K562 (cell line): ENCODE data around the gene PODXL2. TPM values are rescaled to one million over a fixed set of nuclear protein-coding genes. Genes with fewer than 3 reads are reported as not detected.

Experiments
- ATAC-seq: fragments of 200-7000 bp; cut with Tn5 transposase; 3 replicates; pipeline ENCODE4 v1.9.1; 2020; ENCODE audit warnings: moderate library complexity
- BruUV-seq: library from RNA; stranded (reverse); fragments of 400-500 nt; replicated peaks from 2 replicates; lab custom pipeline; 2021; lab: Mats Ljungman, UMichigan
- CTCF ChIA-PET: fragments of 300-600 bp; formaldehyde crosslinking; extraction: SDS; loops from one replicate; lab custom pipeline; 2021; ENCODE audit warnings: low intra/inter-chr PET ratio; lab: Yijun Ruan, JAX
- POLR2A ChIA-PET: fragments of 300-600, 350-650 bp; sonication (Branson Sonifier 250); formaldehyde crosslinking; extraction: SDS; loops from one replicate; lab custom pipeline; 2021; ENCODE audit warnings: antibody characterized with exemption, inconsistent platforms; lab: Yijun Ruan, JAX
- DNase-seq, 4 experiments: peaks; one replicate each; pipeline versions ENCODE4 v3.0.0 to v3.0.0-alpha.2; 2011 to 2018; ENCODE audit warnings: low spot score in 3 of 4, mixed read lengths in 3 of 4; ENCODE audit errors: extremely low read depth in 1 of 4
- FAIRE-seq: peaks from 2 replicates; lab custom pipeline; 2011; peaks lifted over from hg19 to GRCh38; lab: Jason Lieb, UNC
- H2AFZ ChIP-seq: 2 replicates; pipeline ENCODE4 v1.6.0; 2011; ENCODE audit warnings: low read depth, low read length, control low read depth, inconsistent platforms
- H3K27ac ChIP-seq: fragments of 200-600 bp; 3 replicates; pipeline ENCODE4 v1.8.0; 2011; ENCODE audit warnings: low read depth, mild to moderate bottlenecking, control low read depth, inconsistent platforms, low read length, moderate library complexity, mixed read lengths; ENCODE audit errors: extremely low read depth
- H3K27me3 ChIP-seq, 2 experiments: fragments of 300-600 bp in 1 of 2; 2 replicates in 1 of 2; 3 replicates in 1 of 2; pipeline versions ENCODE4 v1.6.0 to v1.8.0; 2011; ENCODE audit warnings: inconsistent platforms in 2 of 2, low read length in 2 of 2, mild to moderate bottlenecking in 1 of 2, mixed read lengths in 1 of 2, moderate library complexity in 1 of 2; ENCODE audit not compliant: control insufficient read depth in 2 of 2, insufficient read depth in 2 of 2
- H3K36me3 ChIP-seq: fragments of 300-600 bp; 3 replicates; pipeline ENCODE4 v1.8.0; 2011; ENCODE audit warnings: mild to moderate bottlenecking, low read length, inconsistent platforms; ENCODE audit not compliant: control insufficient read depth, insufficient read depth
- H3K4me1 ChIP-seq, 2 experiments: fragments of 200-600 bp in 1 of 2; replicated peaks in 1 of 2; 2 replicates in 1 of 2; 3 replicates in 1 of 2; pipeline versions ENCODE4 v1.5.1 to v1.8.0; 2011; ENCODE audit warnings: inconsistent platforms in 2 of 2, low read length in 2 of 2, mild to moderate bottlenecking in 1 of 2, mixed read lengths in 1 of 2, moderate library complexity in 1 of 2; ENCODE audit not compliant: control insufficient read depth in 2 of 2, insufficient read depth in 2 of 2
- H3K4me2 ChIP-seq: 2 replicates; pipeline ENCODE4 v1.6.1; 2011; ENCODE audit warnings: low read length, control low read depth, inconsistent platforms, mixed read lengths; ENCODE audit not compliant: insufficient read depth
- H3K4me3 ChIP-seq: fragments of 200-600 bp; sonication (generic), shearing (Covaris generic); 2 replicates; pipeline ENCODE4 v1.5.1; 2016; ENCODE audit warnings: control low read depth, inconsistent platforms
- H3K79me2 ChIP-seq: fragments of 200-600 bp; 3 replicates; pipeline ENCODE4 v1.8.0; 2011; ENCODE audit warnings: low read length, inconsistent platforms; ENCODE audit not compliant: control insufficient read depth, insufficient read depth
- H3K9ac ChIP-seq, 2 experiments: 2 replicates each; pipeline versions ENCODE4 v1.6.0 to v1.6.1; 2011; ENCODE audit warnings: low read depth in 2 of 2, low read length in 2 of 2, control low read depth in 1 of 2, inconsistent platforms in 1 of 2, mild to moderate bottlenecking in 1 of 2, mixed read lengths in 1 of 2; ENCODE audit not compliant: insufficient read depth in 1 of 2
- H3K9me1 ChIP-seq: one replicate; pipeline ENCODE4 v1.6.0; 2011; ENCODE audit warnings: inconsistent platforms, mild to moderate bottlenecking, low read length, moderate library complexity; ENCODE audit not compliant: control insufficient read depth, insufficient read depth
- H3K9me3 ChIP-seq: replicated peaks from 2 replicates; pipeline ENCODE4 v1.5.1; 2011; ENCODE audit warnings: low read depth, low read length, inconsistent platforms; ENCODE audit not compliant: control insufficient read depth, insufficient read depth
- H4K20me1 ChIP-seq: replicated peaks from 2 replicates; pipeline ENCODE4 v1.6.1; 2011; ENCODE audit warnings: low read length, inconsistent platforms, mixed read lengths; ENCODE audit not compliant: control insufficient read depth, insufficient read depth
- E2F1 ChIP-seq: sonication (generic); formaldehyde crosslinking; IDR thresholded peaks from 2 replicates; pipeline ENCODE4 v1.8.1; 2023; ENCODE audit warnings: mild to moderate bottlenecking, missing genetic modification reagents, moderate library complexity
- PKNOX1 ChIP-seq: fragments of 450-650 bp; IDR thresholded peaks from 2 replicates; pipeline ENCODE4 v1.6.1; 2016
- SNRNP70 ChIP-seq: fragments of 200-400 bp; formaldehyde crosslinking; optimal IDR thresholded peaks from 2 replicates; pipeline ENCODE3; 2017; ENCODE audit warnings: low read depth, low read length
- WGBS: fragments of 100-300 bp; shearing (Covaris generic); methylation state at CpG from one replicate; pipeline ENCODE4 v1.1.6; 2016; ENCODE audit warnings: low coverage, mixed read lengths; ENCODE audit not compliant: insufficient coverage; ENCODE audit errors: missing lambda C conversion rate; 5-methylcytosine and 5-hydroxymethylcytosine counted together
- in situ Hi-C: fragments of 300-500 bp; cut with MboI; formaldehyde crosslinking; loops from 4 replicates; pipeline ENCODE4 v1.15.0; 2018; ENCODE audit warnings: inconsistent platforms, mixed read lengths
- intact Hi-C: fragments of 100-400 bp; cut with micrococcal nuclease; formaldehyde crosslinking; loops from 2 replicates; pipeline ENCODE4 v1.14.2; 2022
- polyA plus RNA-seq, 8 experiments: library from polyadenylated mRNA; depleted of rRNA in 4 of 8; stranded (reverse) in 5 of 8; unstranded in 3 of 8; fragments of >200 nt; fragmentation: Nextera tagmentation in 2 of 8; fragmentation: Illumina TruSeq in 1 of 8; extraction: Ambion mirVana in 2 of 8; extraction: Trizol in 1 of 8; gene quantifications; 2 replicates each; pipeline versions ENCODE4 v1.2.1 to v1.2.3, GENCODE V29; 2011 to 2014; ENCODE audit warnings: inconsistent platforms in 1 of 8, missing spikeins in 1 of 8
- total RNA-seq, 7 experiments: library from RNA; depleted of rRNA in 6 of 7; stranded (reverse); fragments of >200 nt in 6 of 7; fragmentation: Illumina TruSeq in 2 of 7; extraction: Trizol in 2 of 7; gene quantifications; 2 replicates each; pipeline versions ENCODE4 v1.2.1 to v1.2.3, GENCODE V29; 2011 to 2021; ENCODE audit warnings: low replicate concordance in 1 of 7

PODXL2 gene
- total and polyA plus RNA-seq, 9 of the 15 experiments (the other 6 are each of a cell fraction or from before 2014, with no cell fraction given) = 0.03 to 52.5 (median 21.9) TPM

GRCh38 chr3:127719369-127719768, 90.4 kb downstream of the PODXL2 start:
- Histone ChIP-seq H3K9me3 (no peaks in the 10 kb centered on the region), H3K9me1 (no peaks in the 10 kb centered on the region), H3K27ac (no peak overlapping the region), H3K27me3 (peaks cover 27 to 65% of the 10 kb centered on the region in 2 experiments), H3K9ac (no peak overlapping the region), H2AFZ (no peak overlapping the region), H3K4me3 (no peak overlapping the region), H4K20me1 (no peaks in the 10 kb centered on the region), H3K36me3 (no peaks in the 10 kb centered on the region), H3K79me2 (no peaks in the 10 kb centered on the region), H3K4me1 (no peaks in the 10 kb centered on the region), H3K4me2 (no peak overlapping the region)
- ATAC-seq (no peak), FAIRE-seq (no peak), DNase-seq (no peak)
- WGBS = 1% methylated on average over 8 of the region's 8 CpGs
- intact Hi-C loops (no loop called here), in situ Hi-C loops (no loop called here)
- ChIA-PET POLR2A (no interaction called here), CTCF (no interaction called here)
- BruUV-seq = no TSS peak
- no peak for TF ChIP-seq PKNOX1
- TF ChIP-seq SNRNP70 = no peak
- TF ChIP-seq E2F1 (CRISPR knock-in tag) = no peak
